ENCODE data around the gene FOS. TPM values are rescaled to one million over a fixed set of nuclear protein-coding genes. Genes with fewer than 3 reads are reported as not detected.

FOS gene
- total and polyA plus RNA-seq, 2 of the 13 experiments (the other 11 are each of a cell fraction or from before 2014, with no cell fraction given) = 15.9 to 24.2 TPM

DNA sequence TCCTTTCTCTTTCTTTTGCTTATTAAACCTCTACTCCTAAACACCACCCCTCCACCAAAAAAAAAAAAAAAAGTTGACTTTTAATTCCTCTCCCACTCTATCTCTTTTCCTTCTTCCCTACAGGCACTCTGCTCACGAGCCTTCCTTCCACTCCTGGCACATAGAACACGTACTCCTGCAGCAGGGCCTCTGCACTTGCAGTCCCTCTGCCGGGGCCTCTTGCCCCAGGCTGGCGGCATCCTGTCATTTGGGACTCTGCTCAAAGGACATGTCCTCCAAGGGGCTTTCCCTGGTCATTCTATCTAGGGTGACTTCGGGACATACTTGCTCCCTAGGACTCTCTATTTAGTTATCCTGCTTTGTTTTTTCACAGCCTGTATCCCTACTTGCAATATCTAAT lies 7.7 kb downstream of the FOS start (continued):
- TF ChIP-seq, protein P1, sequence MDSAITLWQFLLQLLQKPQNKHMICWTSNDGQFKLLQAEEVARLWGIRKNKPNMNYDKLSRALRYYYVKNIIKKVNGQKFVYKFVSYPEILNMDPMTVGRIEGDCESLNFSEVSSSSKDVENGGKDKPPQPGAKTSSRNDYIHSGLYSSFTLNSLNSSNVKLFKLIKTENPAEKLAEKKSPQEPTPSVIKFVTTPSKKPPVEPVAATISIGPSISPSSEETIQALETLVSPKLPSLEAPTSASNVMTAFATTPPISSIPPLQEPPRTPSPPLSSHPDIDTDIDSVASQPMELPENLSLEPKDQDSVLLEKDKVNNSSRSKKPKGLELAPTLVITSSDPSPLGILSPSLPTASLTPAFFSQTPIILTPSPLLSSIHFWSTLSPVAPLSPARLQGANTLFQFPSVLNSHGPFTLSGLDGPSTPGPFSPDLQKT (CRISPR knock-in tag; IDR thresholded peaks at IDR 0.05; ENCODE audit: borderline replicate concordance) = no peak
- TF ChIP-seq KMT2B (CRISPR knock-in tag; IDR thresholded peaks at IDR 0.05) = no peak
- no peak for TF ChIP-seq LCORL (IDR thresholded peaks at IDR 0.05)
- peak; percentile 87 for TF ChIP-seq LCORL (CRISPR knock-in tag; IDR thresholded peaks at IDR 0.05)
- no peak for TF ChIP-seq ZNF563 (CRISPR knock-in tag; IDR thresholded peaks at IDR 0.05)
- no peak for TF ChIP-seq PPARG (CRISPR knock-in tag; conservative IDR thresholded peaks at IDR 0.05)
- TF ChIP-seq, protein P2, sequence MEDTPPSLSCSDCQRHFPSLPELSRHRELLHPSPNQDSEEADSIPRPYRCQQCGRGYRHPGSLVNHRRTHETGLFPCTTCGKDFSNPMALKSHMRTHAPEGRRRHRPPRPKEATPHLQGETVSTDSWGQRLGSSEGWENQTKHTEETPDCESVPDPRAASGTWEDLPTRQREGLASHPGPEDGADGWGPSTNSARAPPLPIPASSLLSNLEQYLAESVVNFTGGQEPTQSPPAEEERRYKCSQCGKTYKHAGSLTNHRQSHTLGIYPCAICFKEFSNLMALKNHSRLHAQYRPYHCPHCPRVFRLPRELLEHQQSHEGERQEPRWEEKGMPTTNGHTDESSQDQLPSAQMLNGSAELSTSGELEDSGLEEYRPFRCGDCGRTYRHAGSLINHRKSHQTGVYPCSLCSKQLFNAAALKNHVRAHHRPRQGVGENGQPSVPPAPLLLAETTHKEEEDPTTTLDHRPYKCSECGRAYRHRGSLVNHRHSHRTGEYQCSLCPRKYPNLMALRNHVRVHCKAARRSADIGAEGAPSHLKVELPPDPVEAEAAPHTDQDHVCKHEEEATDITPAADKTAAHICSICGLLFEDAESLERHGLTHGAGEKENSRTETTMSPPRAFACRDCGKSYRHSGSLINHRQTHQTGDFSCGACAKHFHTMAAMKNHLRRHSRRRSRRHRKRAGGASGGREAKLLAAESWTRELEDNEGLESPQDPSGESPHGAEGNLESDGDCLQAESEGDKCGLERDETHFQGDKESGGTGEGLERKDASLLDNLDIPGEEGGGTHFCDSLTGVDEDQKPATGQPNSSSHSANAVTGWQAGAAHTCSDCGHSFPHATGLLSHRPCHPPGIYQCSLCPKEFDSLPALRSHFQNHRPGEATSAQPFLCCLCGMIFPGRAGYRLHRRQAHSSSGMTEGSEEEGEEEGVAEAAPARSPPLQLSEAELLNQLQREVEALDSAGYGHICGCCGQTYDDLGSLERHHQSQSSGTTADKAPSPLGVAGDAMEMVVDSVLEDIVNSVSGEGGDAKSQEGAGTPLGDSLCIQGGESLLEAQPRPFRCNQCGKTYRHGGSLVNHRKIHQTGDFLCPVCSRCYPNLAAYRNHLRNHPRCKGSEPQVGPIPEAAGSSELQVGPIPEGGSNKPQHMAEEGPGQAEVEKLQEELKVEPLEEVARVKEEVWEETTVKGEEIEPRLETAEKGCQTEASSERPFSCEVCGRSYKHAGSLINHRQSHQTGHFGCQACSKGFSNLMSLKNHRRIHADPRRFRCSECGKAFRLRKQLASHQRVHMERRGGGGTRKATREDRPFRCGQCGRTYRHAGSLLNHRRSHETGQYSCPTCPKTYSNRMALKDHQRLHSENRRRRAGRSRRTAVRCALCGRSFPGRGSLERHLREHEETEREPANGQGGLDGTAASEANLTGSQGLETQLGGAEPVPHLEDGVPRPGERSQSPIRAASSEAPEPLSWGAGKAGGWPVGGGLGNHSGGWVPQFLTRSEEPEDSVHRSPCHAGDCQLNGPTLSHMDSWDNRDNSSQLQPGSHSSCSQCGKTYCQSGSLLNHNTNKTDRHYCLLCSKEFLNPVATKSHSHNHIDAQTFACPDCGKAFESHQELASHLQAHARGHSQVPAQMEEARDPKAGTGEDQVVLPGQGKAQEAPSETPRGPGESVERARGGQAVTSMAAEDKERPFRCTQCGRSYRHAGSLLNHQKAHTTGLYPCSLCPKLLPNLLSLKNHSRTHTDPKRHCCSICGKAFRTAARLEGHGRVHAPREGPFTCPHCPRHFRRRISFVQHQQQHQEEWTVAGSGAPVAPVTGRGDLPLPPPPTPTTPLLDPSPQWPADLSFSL (CRISPR knock-in tag; IDR thresholded peaks at IDR 0.05) = no peak
- TF ChIP-seq PHF21A (CRISPR knock-in tag; IDR thresholded peaks at IDR 0.05) = peak; percentile 57; the same call in 1 of the 2 replicates
- no peak for TF ChIP-seq ZFAT (CRISPR knock-in tag; conservative IDR thresholded peaks at IDR 0.05)
- TF ChIP-seq HNRNPH1 (optimal IDR thresholded peaks at IDR 0.05; ENCODE audit: low read depth, low read length) = no peak
- TF ChIP-seq ZNF329 (CRISPR knock-in tag; IDR thresholded peaks at IDR 0.05; ENCODE audit: low read depth) = no peak
- TF ChIP-seq ZKSCAN8 (CRISPR knock-in tag; IDR thresholded peaks at IDR 0.05; ENCODE audit: borderline replicate concordance) = no peak
- TF ChIP-seq, protein P3, sequence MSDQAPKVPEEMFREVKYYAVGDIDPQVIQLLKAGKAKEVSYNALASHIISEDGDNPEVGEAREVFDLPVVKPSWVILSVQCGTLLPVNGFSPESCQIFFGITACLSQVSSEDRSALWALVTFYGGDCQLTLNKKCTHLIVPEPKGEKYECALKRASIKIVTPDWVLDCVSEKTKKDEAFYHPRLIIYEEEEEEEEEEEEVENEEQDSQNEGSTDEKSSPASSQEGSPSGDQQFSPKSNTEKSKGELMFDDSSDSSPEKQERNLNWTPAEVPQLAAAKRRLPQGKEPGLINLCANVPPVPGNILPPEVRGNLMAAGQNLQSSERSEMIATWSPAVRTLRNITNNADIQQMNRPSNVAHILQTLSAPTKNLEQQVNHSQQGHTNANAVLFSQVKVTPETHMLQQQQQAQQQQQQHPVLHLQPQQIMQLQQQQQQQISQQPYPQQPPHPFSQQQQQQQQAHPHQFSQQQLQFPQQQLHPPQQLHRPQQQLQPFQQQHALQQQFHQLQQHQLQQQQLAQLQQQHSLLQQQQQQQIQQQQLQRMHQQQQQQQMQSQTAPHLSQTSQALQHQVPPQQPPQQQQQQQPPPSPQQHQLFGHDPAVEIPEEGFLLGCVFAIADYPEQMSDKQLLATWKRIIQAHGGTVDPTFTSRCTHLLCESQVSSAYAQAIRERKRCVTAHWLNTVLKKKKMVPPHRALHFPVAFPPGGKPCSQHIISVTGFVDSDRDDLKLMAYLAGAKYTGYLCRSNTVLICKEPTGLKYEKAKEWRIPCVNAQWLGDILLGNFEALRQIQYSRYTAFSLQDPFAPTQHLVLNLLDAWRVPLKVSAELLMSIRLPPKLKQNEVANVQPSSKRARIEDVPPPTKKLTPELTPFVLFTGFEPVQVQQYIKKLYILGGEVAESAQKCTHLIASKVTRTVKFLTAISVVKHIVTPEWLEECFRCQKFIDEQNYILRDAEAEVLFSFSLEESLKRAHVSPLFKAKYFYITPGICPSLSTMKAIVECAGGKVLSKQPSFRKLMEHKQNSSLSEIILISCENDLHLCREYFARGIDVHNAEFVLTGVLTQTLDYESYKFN (CRISPR knock-in tag; conservative IDR thresholded peaks at IDR 0.05) = peak; percentile 89
- TF ChIP-seq, protein P4, sequence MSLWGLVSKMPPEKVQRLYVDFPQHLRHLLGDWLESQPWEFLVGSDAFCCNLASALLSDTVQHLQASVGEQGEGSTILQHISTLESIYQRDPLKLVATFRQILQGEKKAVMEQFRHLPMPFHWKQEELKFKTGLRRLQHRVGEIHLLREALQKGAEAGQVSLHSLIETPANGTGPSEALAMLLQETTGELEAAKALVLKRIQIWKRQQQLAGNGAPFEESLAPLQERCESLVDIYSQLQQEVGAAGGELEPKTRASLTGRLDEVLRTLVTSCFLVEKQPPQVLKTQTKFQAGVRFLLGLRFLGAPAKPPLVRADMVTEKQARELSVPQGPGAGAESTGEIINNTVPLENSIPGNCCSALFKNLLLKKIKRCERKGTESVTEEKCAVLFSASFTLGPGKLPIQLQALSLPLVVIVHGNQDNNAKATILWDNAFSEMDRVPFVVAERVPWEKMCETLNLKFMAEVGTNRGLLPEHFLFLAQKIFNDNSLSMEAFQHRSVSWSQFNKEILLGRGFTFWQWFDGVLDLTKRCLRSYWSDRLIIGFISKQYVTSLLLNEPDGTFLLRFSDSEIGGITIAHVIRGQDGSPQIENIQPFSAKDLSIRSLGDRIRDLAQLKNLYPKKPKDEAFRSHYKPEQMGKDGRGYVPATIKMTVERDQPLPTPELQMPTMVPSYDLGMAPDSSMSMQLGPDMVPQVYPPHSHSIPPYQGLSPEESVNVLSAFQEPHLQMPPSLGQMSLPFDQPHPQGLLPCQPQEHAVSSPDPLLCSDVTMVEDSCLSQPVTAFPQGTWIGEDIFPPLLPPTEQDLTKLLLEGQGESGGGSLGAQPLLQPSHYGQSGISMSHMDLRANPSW (CRISPR knock-in tag; IDR thresholded peaks at IDR 0.05; ENCODE audit: borderline replicate concordance) = no peak
- peak; percentile 30; the same call in 1 of the 2 replicates for TF ChIP-seq ZNF501 (CRISPR knock-in tag; IDR thresholded peaks at IDR 0.05)
- no peak for TF ChIP-seq ZNF3 (CRISPR knock-in tag; IDR thresholded peaks at IDR 0.05)
- no peak for TF ChIP-seq ZNF850 (CRISPR knock-in tag; conservative IDR thresholded peaks at IDR 0.05)
- TF ChIP-seq MTA3 (CRISPR knock-in tag; IDR thresholded peaks at IDR 0.05) = no peak
